IMR-90 (cell line): ENCODE results near the gene SYN1. TPM values are rescaled to one million over a fixed set of nuclear protein-coding genes. Genes with fewer than 3 reads are reported as not detected.
A peak's percentile ranks its signal among the peaks of the same experiment; 100 is the strongest.

Experiments used
- ATAC-seq: fragments of 200-7000 bp; cut with Tn5 transposase; 2 replicates; pipeline ENCODE4 v1.9.1; 2020; ENCODE audit warnings: low read depth, mild to moderate bottlenecking, moderate library complexity
- BruUV-seq: library from RNA; stranded (reverse); fragments of 400-500 nt; replicated peaks from 2 replicates; lab custom pipeline; 2021; lab: Mats Ljungman, UMichigan
- CTCF ChIA-PET: fragments of 300-600 bp; formaldehyde crosslinking; extraction: SDS; loops from one replicate; lab custom pipeline; 2021; ENCODE audit warnings: antibody characterized with exemption; lab: Yijun Ruan, JAX
- POLR2A ChIA-PET: fragments of 300-600 bp; sonication (Branson Sonifier 250); formaldehyde crosslinking; loops from one replicate; lab custom pipeline; 2022; ENCODE audit warnings: antibody characterized with exemption; ENCODE audit not compliant: unreplicated experiment; lab: Charles Lee
- DNase-seq: peaks from one replicate; pipeline ENCODE4 v3.0.0; 2013
- H2AFZ ChIP-seq: replicated peaks from 2 replicates; pipeline ENCODE3; 2013; ENCODE audit warnings: low read length, mild to moderate bottlenecking; ENCODE audit not compliant: poor library complexity
- H2AK5ac ChIP-seq: 2 replicates; pipeline ENCODE4 v1.6.1; 2013; ENCODE audit warnings: low read depth, low read length, inconsistent platforms
- H2AK9ac ChIP-seq: replicated peaks from 2 replicates; pipeline ENCODE3; 2013; ENCODE audit warnings: mild to moderate bottlenecking, low read depth, low read length, moderate library complexity; ENCODE audit not compliant: poor library complexity
- H2BK120ac ChIP-seq: 2 replicates; pipeline ENCODE4 v1.6.1; 2013; ENCODE audit warnings: low read depth, low read length, inconsistent platforms
- H2BK15ac ChIP-seq: 3 replicates; pipeline ENCODE4 v1.6.1; 2013; ENCODE audit warnings: low read depth, low read length, inconsistent platforms
- H2BK20ac ChIP-seq: 2 replicates; pipeline ENCODE4 v1.6.1; 2013; ENCODE audit warnings: low read depth, mild to moderate bottlenecking, inconsistent platforms, low read length, moderate library complexity
- H2BK5ac ChIP-seq: 2 replicates; pipeline ENCODE4 v1.6.1; 2013; ENCODE audit warnings: mild to moderate bottlenecking, low read depth, low read length, inconsistent platforms; ENCODE audit not compliant: poor library complexity, severe bottlenecking
- H3K14ac ChIP-seq: replicated peaks from 2 replicates; pipeline ENCODE4 v1.6.1; 2013; ENCODE audit warnings: low read depth, low read length, inconsistent platforms
- H3K18ac ChIP-seq: 2 replicates; pipeline ENCODE4 v1.6.1; 2013; ENCODE audit warnings: low read depth, low read length, control low read depth
- H3K23ac ChIP-seq: 2 replicates; pipeline ENCODE4 v1.6.1; 2013; ENCODE audit warnings: low read depth, low read length, inconsistent platforms
- H3K27ac ChIP-seq: 2 replicates; pipeline ENCODE4 v1.5.1; 2013; ENCODE audit warnings: mild to moderate bottlenecking, control low read depth, low read length; ENCODE audit not compliant: insufficient read depth
- H3K27me3 ChIP-seq: 2 replicates; pipeline ENCODE4 v1.6.1; 2013; ENCODE audit warnings: low read length; ENCODE audit not compliant: control insufficient read depth, insufficient read depth
- H3K36me3 ChIP-seq: 2 replicates; pipeline ENCODE4 v1.6.1; 2013; ENCODE audit warnings: low read length, mixed read lengths; ENCODE audit not compliant: control insufficient read depth, insufficient read depth
- H3K4ac ChIP-seq: 2 replicates; pipeline ENCODE4 v1.6.1; 2013; ENCODE audit warnings: low read depth, low read length, inconsistent platforms
- H3K4me1 ChIP-seq: 2 replicates; pipeline ENCODE4 v1.6.1; 2013; ENCODE audit warnings: low read length, mixed read lengths; ENCODE audit not compliant: control insufficient read depth, insufficient read depth
- H3K4me2 ChIP-seq: 2 replicates; pipeline ENCODE4 v1.6.1; 2013; ENCODE audit warnings: low read depth, mild to moderate bottlenecking, control low read depth, low read length, moderate library complexity
- H3K4me3 ChIP-seq: 2 replicates; pipeline ENCODE4 v1.5.1; 2013; ENCODE audit warnings: low read depth, mild to moderate bottlenecking, control low read depth, low read length, moderate library complexity; ENCODE audit not compliant: insufficient read depth
- H3K56ac ChIP-seq: 2 replicates; pipeline ENCODE4 v1.6.1; 2013; ENCODE audit warnings: low read length, inconsistent platforms; ENCODE audit not compliant: insufficient read depth; ENCODE audit errors: extremely low read depth
- H3K79me1 ChIP-seq, 2 experiments: 2 replicates each; pipeline ENCODE4 v1.6.1; 2013; ENCODE audit warnings: low read length in 2 of 2, inconsistent platforms in 1 of 2, low read depth in 1 of 2
- H3K9ac ChIP-seq: 2 replicates; pipeline ENCODE4 v1.6.1; 2013; ENCODE audit warnings: low read depth, low read length, control low read depth
- H3K9me1 ChIP-seq: 2 replicates; pipeline ENCODE4 v1.6.1; 2013; ENCODE audit warnings: low read length, inconsistent platforms; ENCODE audit not compliant: insufficient read depth
- H3K9me3 ChIP-seq: 2 replicates; pipeline ENCODE4 v1.6.1; 2013; ENCODE audit warnings: low read length; ENCODE audit not compliant: control insufficient read depth, insufficient read depth
- H4K20me1 ChIP-seq: 2 replicates; pipeline ENCODE4 v1.6.1; 2013; ENCODE audit warnings: low read length, inconsistent platforms; ENCODE audit not compliant: insufficient read depth
- H4K5ac ChIP-seq: 2 replicates; pipeline ENCODE4 v1.6.1; 2013; ENCODE audit warnings: mild to moderate bottlenecking, low read depth, low read length, control low read depth
- H4K8ac ChIP-seq, 2 experiments: 2 replicates each; pipeline ENCODE4 v1.6.1; 2013; ENCODE audit warnings: low read depth in 2 of 2, low read length in 2 of 2, control low read depth in 1 of 2, inconsistent platforms in 1 of 2
- H4K91ac ChIP-seq: 2 replicates; pipeline ENCODE4 v1.6.1; 2013; ENCODE audit warnings: low read depth, low read length, inconsistent platforms; ENCODE audit not compliant: insufficient read depth
- BHLHE40 ChIP-seq: fragments of 150-350 bp; IDR thresholded peaks from 2 replicates; pipeline ENCODE4 v1.6.1; 2016; ENCODE audit warnings: mild to moderate bottlenecking, low read depth, low read length
- CHD1 ChIP-seq: IDR thresholded peaks from 2 replicates; pipeline ENCODE4 v1.6.1; 2012; ENCODE audit warnings: low read depth, low read length, improper control_type of control experiment
- CTCF ChIP-seq: conservative IDR thresholded peaks from 2 replicates; pipeline ENCODE4 v1.5.1; 2012; ENCODE audit warnings: mild to moderate bottlenecking, low read depth, low read length, improper control_type of control experiment
- FOS ChIP-seq: fragments of 150-350 bp; IDR thresholded peaks from 2 replicates; pipeline ENCODE4 v1.6.1; 2016; ENCODE audit warnings: low read depth, low read length
- MAFK ChIP-seq: IDR thresholded peaks from 2 replicates; pipeline ENCODE4 v1.6.1; 2012; ENCODE audit warnings: low read depth, low read length, improper control_type of control experiment
- MAZ ChIP-seq: IDR thresholded peaks from 2 replicates; pipeline ENCODE4 v1.6.1; 2012; ENCODE audit warnings: low read depth, mild to moderate bottlenecking, low read length, improper control_type of control experiment, moderate library complexity, borderline replicate concordance
- MXI1 ChIP-seq: IDR thresholded peaks from 2 replicates; pipeline ENCODE4 v1.6.1; 2012; ENCODE audit warnings: low read depth, mild to moderate bottlenecking, low read length, moderate library complexity, borderline replicate concordance
- POLR2A ChIP-seq: IDR thresholded peaks from 2 replicates; pipeline ENCODE4 v1.6.1; 2012; ENCODE audit warnings: mild to moderate bottlenecking, low read depth, low read length
- RCOR1 ChIP-seq: IDR thresholded peaks from 2 replicates; pipeline ENCODE4 v1.6.1; 2012; ENCODE audit warnings: mild to moderate bottlenecking, low read length, improper control_type of control experiment; ENCODE audit not compliant: insufficient replicate concordance
- RFX5 ChIP-seq: IDR thresholded peaks from 2 replicates; pipeline ENCODE4 v1.8.0; 2012; ENCODE audit warnings: low read depth, mild to moderate bottlenecking, low read length, moderate library complexity
- WGBS, 2 experiments: methylation state at CpG; one replicate each; pipeline versions ENCODE4 v1.1.5 to v1.1.7; 2013; ENCODE audit warnings: missing lambda C conversion rate in 2 of 2; ENCODE audit not compliant: insufficient read length in 1 of 2; ENCODE audit errors: extremely low coverage in 2 of 2; 5-methylcytosine and 5-hydroxymethylcytosine counted together
- dilution Hi-C: fragments of 300-500 bp; cut with HindIII; formaldehyde crosslinking; loops from one replicate; pipeline ENCODE4 v1.14.3; 2018; ENCODE audit warnings: low sequenced_read_pairs; ENCODE audit not compliant: unreplicated experiment
- in situ Hi-C: fragments of 300-500 bp; cut with MboI; formaldehyde crosslinking; loops from 3 replicates; pipeline ENCODE4 v1.14.3; 2019; ENCODE audit warnings: low sequenced_read_pairs, inconsistent platforms, mixed read lengths
- intact Hi-C: fragments of 100-400 bp; cut with micrococcal nuclease; formaldehyde crosslinking; loops from 2 replicates; pipeline ENCODE4 v1.10.0; 2022
- polyA plus RNA-seq, 3 experiments: library from polyadenylated mRNA; depleted of rRNA; stranded (reverse); fragments of >200 nt; gene quantifications; 2 replicates each; pipeline ENCODE4 v1.2.3, GENCODE V29; 2012; ENCODE audit warnings: low replicate concordance in 1 of 3
- total RNA-seq: library from RNA; depleted of rRNA; stranded (reverse); fragments of >200 nt; gene quantifications from 2 replicates; pipeline ENCODE4 v1.2.3, GENCODE V29; 2012
- TF ChIP-seq, protein P1 (sequence below): fragments of 150-350 bp; IDR thresholded peaks from 2 replicates; pipeline ENCODE4 v1.6.1; 2016; ENCODE audit warnings: low read depth, mild to moderate bottlenecking, low read length, moderate library complexity, borderline replicate concordance
- TF ChIP-seq, protein P2 (sequence below): fragments of 150-350 bp; IDR thresholded peaks from 2 replicates; pipeline ENCODE4 v1.6.1; 2017; ENCODE audit warnings: mild to moderate bottlenecking, antibody characterized with exemption, low read length, low read depth

The SYN1 gene
- total and polyA plus RNA-seq, 2 of the 4 experiments (the other 2 are of a cell fraction), result under 0.01 to 0.56 TPM

- dilution Hi-C loops (no loop called here), in situ Hi-C loops (no loop called here), intact Hi-C loops (no loop called here)
- Histone ChIP-seq H2AFZ (peak overlapping the region; percentile 83), H4K91ac (peak overlapping the region; percentile 47; the same call in 1 of the 2 replicates), H4K8ac (peak overlapping the region; percentile 70 to 89; a peak in 3 of 4 replicates), H3K27ac (peak overlapping the region; percentile 42; the same call in 1 of the 2 replicates), H3K23ac (no peak overlapping the region), H2BK15ac (no peak overlapping the region; the same call in 2 of the 3 replicates), H3K9me3 (no peaks in the 10 kb centered on the region), H3K9ac (0 out of 2 replicates have a peak overlapping the region, but pooled peaks have one; percentile 22), H3K27me3 (no peaks in the 10 kb centered on the region), H3K4me1 (peaks cover 4% of the 10 kb centered on the region; the same call in 1 of the 2 replicates), H3K79me1 (peaks cover 11 to 18% of the 10 kb centered on the region in 2 experiments), H3K4me3 (peak overlapping the region; percentile 87), H3K14ac (no peak overlapping the region; the same call in 1 of the 2 replicates), H2AK9ac (peak overlapping the region; percentile 97), H4K5ac (peak overlapping the region; percentile 73), H2AK5ac (peak overlapping the region; percentile 57; the same call in 1 of the 2 replicates), H2BK20ac (no peak overlapping the region), H3K18ac (no peak overlapping the region), H3K4me2 (peak overlapping the region; percentile 69), H2BK120ac (peak overlapping the region; percentile 52; the same call in 1 of the 2 replicates), H3K4ac (peak overlapping the region; percentile 45; the same call in 1 of the 2 replicates), H3K56ac (no peak overlapping the region), H3K36me3 (peaks cover 13% of the 10 kb centered on the region), H3K9me1 (0 out of 2 replicates have a peak, but pooled peaks cover 4% of the 10 kb centered on the region), H2BK5ac (peak overlapping the region; percentile 49), H4K20me1 (no peaks in the 10 kb centered on the region)
- TSS peak; percentile 57 for BruUV-seq
- TF ChIP-seq FOS (no peak), CHD1 (no peak), CTCF (no peak), BHLHE40 (no peak), MXI1 (no peak), MAZ (no peak), MAFK (no peak), RCOR1 (no peak), RFX5 (no peak), POLR2A (no peak)
- TF ChIP-seq, protein P1, sequence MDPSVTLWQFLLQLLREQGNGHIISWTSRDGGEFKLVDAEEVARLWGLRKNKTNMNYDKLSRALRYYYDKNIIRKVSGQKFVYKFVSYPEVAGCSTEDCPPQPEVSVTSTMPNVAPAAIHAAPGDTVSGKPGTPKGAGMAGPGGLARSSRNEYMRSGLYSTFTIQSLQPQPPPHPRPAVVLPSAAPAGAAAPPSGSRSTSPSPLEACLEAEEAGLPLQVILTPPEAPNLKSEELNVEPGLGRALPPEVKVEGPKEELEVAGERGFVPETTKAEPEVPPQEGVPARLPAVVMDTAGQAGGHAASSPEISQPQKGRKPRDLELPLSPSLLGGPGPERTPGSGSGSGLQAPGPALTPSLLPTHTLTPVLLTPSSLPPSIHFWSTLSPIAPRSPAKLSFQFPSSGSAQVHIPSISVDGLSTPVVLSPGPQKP, result no peak
- TF ChIP-seq, protein P2, sequence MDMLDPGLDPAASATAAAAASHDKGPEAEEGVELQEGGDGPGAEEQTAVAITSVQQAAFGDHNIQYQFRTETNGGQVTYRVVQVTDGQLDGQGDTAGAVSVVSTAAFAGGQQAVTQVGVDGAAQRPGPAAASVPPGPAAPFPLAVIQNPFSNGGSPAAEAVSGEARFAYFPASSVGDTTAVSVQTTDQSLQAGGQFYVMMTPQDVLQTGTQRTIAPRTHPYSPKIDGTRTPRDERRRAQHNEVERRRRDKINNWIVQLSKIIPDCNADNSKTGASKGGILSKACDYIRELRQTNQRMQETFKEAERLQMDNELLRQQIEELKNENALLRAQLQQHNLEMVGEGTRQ, result no peak
- ChIA-PET POLR2A (no interaction called here), CTCF (no interaction called here)
- 43% methylated on average over 5 of the region's 8 CpGs; no CpG with 5 or more reads in 1 of the 2 experiments for WGBS, 2 experiments
- ATAC-seq (no peak), DNase-seq (no peak)
Observed at GRCh38 chrX:47659421-47659726, 39.7 kb upstream of the SYN1 start.
